Neural cell (in vitro differentiated cells): Measurements from ENCODE around the gene UPK3BL1.
"Not testable (repeated sequence)": the region's sequence is repeated elsewhere in the genome, so short reads cannot be mapped to it uniquely, and the experiment has no call there.

Source experiments
- CTCF ChIP-seq: fragments of 450-650 bp; IDR thresholded peaks from 2 replicates; pipeline ENCODE4 v1.5.1; 2014; ENCODE audit warnings: antibody characterized with exemption, mild to moderate bottlenecking, moderate library complexity; ENCODE audit not compliant: poor library complexity, severe bottlenecking
- EP300 ChIP-seq: fragments of 450-650 bp; conservative IDR thresholded peaks from 2 replicates; pipeline ENCODE4 v1.6.1; 2014; ENCODE audit warnings: antibody characterized with exemption, mild to moderate bottlenecking, moderate library complexity; ENCODE audit not compliant: poor library complexity, severe bottlenecking
- EZH2 ChIP-seq: fragments of 200-600, 300-800 bp; shearing (Covaris generic), sonication (generic); IDR thresholded peaks from 2 replicates; pipeline ENCODE4 v1.6.1; 2014; ENCODE audit warnings: antibody characterized with exemption, low read length, borderline replicate concordance, mild to moderate bottlenecking; ENCODE audit not compliant: insufficient read depth, poor library complexity, severe bottlenecking
- POLR2AphosphoS5 ChIP-seq: IDR thresholded peaks from 2 replicates; pipeline ENCODE4 v1.6.1; 2012

GRCh38 chr7:102634299-102634698, 8.3 kb downstream of the UPK3BL1 start:
- TF ChIP-seq CTCF, POLR2AphosphoS5, EZH2, EP300: not testable (repeated sequence)
